ENCODE measurements around the gene CBX7. TPM values are rescaled to one million over a fixed set of nuclear protein-coding genes. Genes with fewer than 3 reads are reported as not detected.

Gene CBX7
- polyA plus RNA-seq, 2 of the 4 experiments (the other 2 are of a cell fraction), result 0.79 to 2.5 TPM

GRCh38 chr22:39151329-39151975, 1.0 kb downstream of the CBX7 start:
- peak overlapping the region; percentile 73 for H3K4me2 ChIP-seq
- peaks cover 10% of the 10 kb centered on the region; the same call in 1 of the 3 replicates for H3K4me1 ChIP-seq
- H3K27ac ChIP-seq, result peak overlapping the region in 1 of 2 experiments; percentile 90; a peak in 2 of 6 replicates
- H3K9me3 ChIP-seq, result no peaks in the 10 kb centered on the region
- no peak for ATAC-seq
- DNase-seq (ENCODE audit: low read depth in 1 of 2, low spot score in 1 of 2), result no peak
- no peak for FAIRE-seq
- H3K4me3 ChIP-seq, result peak overlapping the region; percentile 51; the same call in 2 of the 3 replicates
- ChIA-PET CTCF (interaction anchor here (1.0 to 4.3 kb wide), 3 partner anchors 16 to 224 kb away, joined by 3 to 21 read pairs (median 3); no protein-coding TSS in a partner anchor), POLR2A (interaction anchor here (1.8 kb wide), 1 partner anchor 168 kb away, joined by 14 read pairs; the partner anchor contains the start of gene RPL3)
- 61% methylated on average over 10 of the region's 16 CpGs for WGBS (ENCODE audit: missing lambda C conversion rate)
- TF ChIP-seq HOXB13 (CRISPR knock-in tag; IDR thresholded peaks at IDR 0.05; ENCODE audit: low read depth) (no peak), HEYL (CRISPR knock-in tag; IDR thresholded peaks at IDR 0.05) (no peak), TP53 (CRISPR knock-in tag; IDR thresholded peaks at IDR 0.05) (no peak)

DNA sequence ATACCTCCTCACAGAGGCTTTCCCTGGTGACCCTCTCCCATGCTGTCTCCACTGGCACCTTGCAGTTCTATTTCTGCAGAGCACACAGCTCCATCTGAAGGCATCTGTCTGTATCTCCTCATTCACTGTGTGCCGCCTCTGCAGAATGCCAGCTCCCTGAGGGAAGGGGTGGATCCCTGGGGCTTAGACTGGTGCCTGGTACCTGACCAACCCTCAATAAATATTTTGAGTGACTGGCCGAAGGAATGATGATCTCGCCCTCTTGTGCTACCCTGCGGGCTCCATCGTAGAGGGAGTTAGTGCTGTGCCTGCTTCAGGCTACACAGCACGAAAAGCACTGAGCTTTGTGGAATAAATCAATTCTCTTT, 1.6 kb downstream of the CBX7 start:
- TF ChIP-seq KDM1A (IDR thresholded peaks at IDR 0.05; ENCODE audit: low read depth), result no peak
- Histone ChIP-seq H3K27ac (no peak overlapping the region), H3K4me2 (no peak overlapping the region), H3K4me3 (no peak overlapping the region), H3K4me1 (peaks cover 14% of the 10 kb centered on the region; the same call in 1 of the 3 replicates), H3K9me3 (no peaks in the 10 kb centered on the region)
- POLR2A ChIA-PET, result no interaction called here
- ATAC-seq (peak in 1 of 2 experiments; percentile 33; a peak in 2 of 6 replicates), DNase-seq (ENCODE audit: low read depth in 1 of 2, low spot score in 1 of 2) (no peak), FAIRE-seq (no peak)
- WGBS (ENCODE audit: missing lambda C conversion rate), result 59% methylated on average over 6 of the region's 6 CpGs
- CTCF ChIA-PET, result interaction anchor here (1.0 to 4.3 kb wide), 2 partner anchors 16 to 148 kb away, joined by 3 to 21 read pairs; no protein-coding TSS in a partner anchor

DNA sequence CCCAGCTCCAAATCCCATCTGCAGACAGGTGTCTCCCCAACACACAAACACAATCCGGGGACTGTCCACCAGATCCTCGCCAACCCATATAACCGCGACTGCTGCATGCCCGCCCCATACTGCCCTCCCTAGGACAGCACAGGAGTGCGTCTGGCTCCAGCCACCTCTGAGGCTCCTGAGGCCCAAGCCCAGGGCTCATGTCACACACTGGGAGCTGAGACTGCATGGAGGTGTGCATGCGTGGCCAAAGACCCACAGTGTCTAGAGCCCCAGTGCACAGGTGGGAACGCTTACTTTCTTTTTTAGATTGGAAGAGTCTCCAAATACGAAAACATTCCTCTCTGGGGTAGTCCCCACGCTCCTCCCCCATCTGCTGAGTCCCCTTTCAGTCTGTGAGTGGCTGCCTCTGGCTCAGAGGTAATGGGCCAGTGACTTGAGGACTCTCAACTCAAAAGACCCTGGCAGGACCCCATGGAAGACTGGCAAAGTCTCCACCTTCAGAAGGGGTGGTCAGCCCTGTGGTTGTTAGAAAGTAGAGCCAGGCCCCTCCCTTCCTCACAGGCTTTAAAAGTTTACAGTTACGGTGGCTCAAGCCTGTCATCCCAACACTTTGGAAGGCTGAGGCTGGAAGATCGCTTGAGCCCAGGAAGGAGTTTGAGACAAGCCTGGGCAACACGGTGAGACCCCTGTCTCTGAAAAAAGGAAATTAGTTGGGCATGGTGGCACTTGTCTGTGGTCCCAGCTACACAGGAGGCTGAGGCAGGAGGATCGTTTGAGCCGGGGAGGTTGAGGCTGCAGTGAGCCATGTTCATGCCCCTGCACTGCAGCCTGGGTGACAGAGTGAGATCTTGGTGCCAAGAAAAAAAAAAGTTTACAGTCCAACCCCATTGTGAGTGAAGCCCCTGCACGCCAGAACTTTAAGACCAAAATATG, 2.3 kb downstream of the CBX7 start:
- WGBS (ENCODE audit: missing lambda C conversion rate), result 77% methylated on average over 11 of the region's 16 CpGs
- ATAC-seq, result peak in 1 of 2 experiments; percentile 14; a peak in 1 of 6 replicates
- peaks cover 14% of the 10 kb centered on the region; the same call in 1 of the 3 replicates for H3K4me1 ChIP-seq
- no peak for DNase-seq (ENCODE audit: low read depth in 1 of 2, low spot score in 1 of 2)
- no peak overlapping the region for H3K4me2 ChIP-seq
- CTCF ChIA-PET, result interaction anchor here (0.5 to 4.3 kb wide), 4 partner anchors 15 to 363 kb away, joined by 3 to 21 read pairs (median 10); no protein-coding TSS in a partner anchor
- FAIRE-seq, result no peak
- no peaks in the 10 kb centered on the region for H3K9me3 ChIP-seq
- TF ChIP-seq MYC (IDR thresholded peaks at IDR 0.05; ENCODE audit: borderline replicate concordance, low read length) (no peak), PHF8 (IDR thresholded peaks at IDR 0.05; ENCODE audit: borderline replicate concordance, low read depth) (no peak), CEBPB (IDR thresholded peaks at IDR 0.05) (no peak), NFE2L2 (conservative IDR thresholded peaks at IDR 0.05; ENCODE audit: low read length) (no peak), CHD2 (IDR thresholded peaks at IDR 0.05; ENCODE audit: low read length, partially characterized antibody) (no peak), ESRRA (IDR thresholded peaks at IDR 0.05; ENCODE audit: borderline replicate concordance, low read length) (no peak), RAD21 (conservative IDR thresholded peaks at IDR 0.05 in 1 of 2, IDR thresholded peaks at IDR 0.05 in 1 of 2) (no peak), JUN (IDR thresholded peaks at IDR 0.05) (no peak)
- H3K27ac ChIP-seq, result no peak overlapping the region
- H3K4me3 ChIP-seq, result no peak overlapping the region
- POLR2A ChIA-PET, result no interaction called here

DNA sequence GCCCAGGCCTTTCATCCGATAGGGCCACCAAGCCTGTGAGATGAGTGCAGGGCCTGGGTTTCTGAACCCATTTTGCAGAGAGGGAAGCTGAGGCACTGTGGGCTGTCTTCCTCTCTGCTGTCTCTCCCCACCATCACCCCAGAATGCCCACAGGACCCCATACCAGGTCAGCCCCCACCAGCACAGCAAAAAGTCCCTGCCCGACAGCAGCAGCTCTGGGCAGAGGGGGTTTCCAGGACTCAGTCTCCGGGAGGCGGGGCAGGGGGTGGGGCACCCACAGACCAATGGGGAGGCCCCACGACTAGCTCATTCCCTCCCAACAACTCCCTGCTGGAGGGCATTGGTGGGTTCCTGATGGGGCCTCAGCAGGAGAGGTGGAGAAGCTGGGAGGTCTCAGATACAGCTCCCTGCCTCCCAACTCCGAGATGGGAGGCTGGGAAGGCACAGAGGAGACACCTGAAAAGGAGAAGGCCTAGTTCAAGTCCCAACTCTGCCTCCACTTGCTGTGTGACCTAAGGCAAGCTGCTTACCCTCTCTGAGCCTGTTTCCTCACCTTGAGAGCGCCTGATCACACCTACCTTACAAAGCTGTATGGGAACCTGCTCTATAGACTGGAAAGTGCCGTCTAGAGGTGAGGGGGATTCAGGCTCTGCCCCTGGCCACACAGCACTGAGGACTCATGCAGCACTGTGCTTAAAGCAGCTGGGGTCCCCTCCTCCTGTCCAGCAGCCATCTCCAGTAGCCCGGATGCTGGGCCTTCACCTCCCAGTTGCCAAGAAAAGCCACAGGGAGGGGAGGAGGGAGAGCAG, 3.5 kb downstream of the CBX7 start:
- H3K4me1 ChIP-seq, result peaks cover 20% of the 10 kb centered on the region; the same call in 2 of the 3 replicates
- ChIA-PET CTCF (interaction anchor here (0.5 to 4.3 kb wide), 7 partner anchors 14 to 364 kb away, joined by 3 to 21 read pairs (median 3); no protein-coding TSS in a partner anchor), POLR2A (no interaction called here)
- H3K27ac ChIP-seq, result no peak overlapping the region
- 61% methylated on average over 4 of the region's 9 CpGs for WGBS (ENCODE audit: missing lambda C conversion rate)
- TF ChIP-seq CEBPB (IDR thresholded peaks at IDR 0.05), result no peak
- TF ChIP-seq ESRRA (IDR thresholded peaks at IDR 0.05; ENCODE audit: borderline replicate concordance, low read length), result no peak
- no peak for TF ChIP-seq NR3C1 (IDR thresholded peaks at IDR 0.05)
- no peak for TF ChIP-seq ZSCAN20 (CRISPR knock-in tag; IDR thresholded peaks at IDR 0.05)
- TF ChIP-seq ZNF302 (CRISPR knock-in tag; IDR thresholded peaks at IDR 0.05), result no peak
- TF ChIP-seq HOXB5 (CRISPR knock-in tag; IDR thresholded peaks at IDR 0.05), result no peak
- peak; percentile 52 for TF ChIP-seq ZFP36 (IDR thresholded peaks at IDR 0.05; ENCODE audit: borderline replicate concordance, partially characterized antibody)
- TF ChIP-seq POLR2A (IDR thresholded peaks at IDR 0.05; ENCODE audit: low read length), result no peak
- no peak for TF ChIP-seq KDM5A (IDR thresholded peaks at IDR 0.05)
- no peak overlapping the region for H3K4me3 ChIP-seq
- DNase-seq (ENCODE audit: low read depth in 1 of 2, low spot score in 1 of 2) (no peak), FAIRE-seq (no peak), ATAC-seq (no peak)
- H3K9me3 ChIP-seq, result no peaks in the 10 kb centered on the region
- H3K4me2 ChIP-seq, result no peak overlapping the region
